ENCODE results near the gene MRO. TPM values are rescaled to one million over a fixed set of nuclear protein-coding genes. Genes with fewer than 3 reads are reported as not detected.

Gene MRO
- total and polyA plus RNA-seq, 10 of the 15 experiments (the other 5 are each of a cell fraction or from before 2014, with no cell fraction given), result 0.11 to 0.18 TPM; not detected in 8

- TF ChIP-seq SIX5 (IDR thresholded peaks at IDR 0.05; ENCODE audit: low read depth, low read length, severe bottlenecking) (no peak), PBX3 (IDR thresholded peaks at IDR 0.05; ENCODE audit: insufficient replicate concordance, low read depth, low read length) (no peak), NKRF (conservative IDR thresholded peaks at IDR 0.05) (no peak), NRF1 (conservative IDR thresholded peaks at IDR 0.05; ENCODE audit: low read depth, low read length) (no peak), JUNB (IDR thresholded peaks at IDR 0.05) (no peak)
Observed at GRCh38 chr18:50807176-50807575, 12.6 kb downstream of the MRO start (continued).

GRCh38 chr18:50806208-50806616 lies 13.6 kb downstream of the MRO start:
- Histone ChIP-seq H3K9me3 (replicated peaks; ENCODE audit: control insufficient read depth, insufficient read depth, low read length) (no peaks in the 10 kb centered on the region), H3K4me2 (ENCODE audit: control insufficient read depth, insufficient read depth) (peak overlapping the region; percentile 64; the same call in 1 of the 2 replicates), H3K9ac (ENCODE audit: control insufficient read depth, insufficient read depth, low read length) (no peak overlapping the region), H3K27me3 (replicated peaks in 1 of 2; ENCODE audit: control insufficient read depth in 2 of 2, insufficient read depth in 2 of 2, low read length in 1 of 2) (no peaks in the 10 kb centered on the region; a peak in 1 of 4 replicates), H3K36me3 (ENCODE audit: control insufficient read depth in 2 of 2, insufficient read depth in 2 of 2, low read length in 1 of 2) (no peaks in the 10 kb centered on the region), H3K4me3 (no peak overlapping the region), H3K79me2 (ENCODE audit: control insufficient read depth, insufficient read depth, low read length) (no peaks in the 10 kb centered on the region), H3K4me1 (ENCODE audit: control insufficient read depth, insufficient read depth, low read length) (peaks cover 5% of the 10 kb centered on the region), H4K20me1 (ENCODE audit: control insufficient read depth, insufficient read depth) (no peaks in the 10 kb centered on the region), H3K27ac (ENCODE audit: control insufficient read depth, insufficient read depth) (no peak overlapping the region), H2AFZ (ENCODE audit: control insufficient read depth, low read depth, low read length) (peak overlapping the region; percentile 62)
- ChIA-PET RAD21 (ENCODE audit: unreplicated experiment) (no interaction called here), POLR2A (no interaction called here), SMC1A (ENCODE audit: uncharacterized antibody, unreplicated experiment) (interaction anchor here (0.7 kb wide), 1 partner anchor 59 kb away, joined by 3 read pairs; no protein-coding TSS in a partner anchor), CTCF (no interaction called here)
- BruUV-seq (replicated peaks), result no TSS peak
- peak; percentile 74 for ATAC-seq
- no peak for DNase-seq (ENCODE audit: low read depth, low spot score)
- intact Hi-C loops (cut with micrococcal nuclease; ENCODE audit: unreplicated experiment), result no loop called here
- no peak for FAIRE-seq
- 16% methylated on average over 15 of the region's 15 CpGs for WGBS (ENCODE audit: insufficient coverage, insufficient replicate concordance, low lambda C conversion rate, missing lambda C conversion rate)
- in situ Hi-C loops (cut with MboI), result no loop called here
- TF ChIP-seq ZNF217 (IDR thresholded peaks at IDR 0.05) (no peak), NFXL1 (IDR thresholded peaks at IDR 0.05; ENCODE audit: borderline replicate concordance) (no peak), FOS (IDR thresholded peaks at IDR 0.05; ENCODE audit: borderline replicate concordance, extremely low read depth, insufficient read length) (no peak), BCLAF1 (IDR thresholded peaks at IDR 0.05) (no peak), SMAD1 (IDR thresholded peaks at IDR 0.05; ENCODE audit: low read depth, partially characterized antibody) (no peak), IRF5 (IDR thresholded peaks at IDR 0.05; ENCODE audit: borderline replicate concordance) (no peak), PAX5 (IDR thresholded peaks at IDR 0.05; ENCODE audit: borderline replicate concordance, low read depth, low read length) (no peak), MEF2A (IDR thresholded peaks at IDR 0.05; ENCODE audit: insufficient read depth, low read depth, low read length) (no peak), IRF4 (IDR thresholded peaks at IDR 0.05; ENCODE audit: low read depth, low read length) (no peak), EED (IDR thresholded peaks at IDR 0.05; ENCODE audit: low read depth) (no peak), FOXM1 (IDR thresholded peaks at IDR 0.05; ENCODE audit: low read depth, low read length) (no peak), PML (IDR thresholded peaks at IDR 0.05; ENCODE audit: low read length) (no peak)
